GM19193 (cell line): ENCODE measurements around the gene IFNGR1.

Experiments
- POLR2A ChIP-seq: IDR thresholded peaks from 4 replicates; pipeline ENCODE4 v1.6.1; 2011; ENCODE audit not compliant: insufficient read depth, insufficient read length; ENCODE audit errors: extremely low read depth

Gene IFNGR1

DNA sequence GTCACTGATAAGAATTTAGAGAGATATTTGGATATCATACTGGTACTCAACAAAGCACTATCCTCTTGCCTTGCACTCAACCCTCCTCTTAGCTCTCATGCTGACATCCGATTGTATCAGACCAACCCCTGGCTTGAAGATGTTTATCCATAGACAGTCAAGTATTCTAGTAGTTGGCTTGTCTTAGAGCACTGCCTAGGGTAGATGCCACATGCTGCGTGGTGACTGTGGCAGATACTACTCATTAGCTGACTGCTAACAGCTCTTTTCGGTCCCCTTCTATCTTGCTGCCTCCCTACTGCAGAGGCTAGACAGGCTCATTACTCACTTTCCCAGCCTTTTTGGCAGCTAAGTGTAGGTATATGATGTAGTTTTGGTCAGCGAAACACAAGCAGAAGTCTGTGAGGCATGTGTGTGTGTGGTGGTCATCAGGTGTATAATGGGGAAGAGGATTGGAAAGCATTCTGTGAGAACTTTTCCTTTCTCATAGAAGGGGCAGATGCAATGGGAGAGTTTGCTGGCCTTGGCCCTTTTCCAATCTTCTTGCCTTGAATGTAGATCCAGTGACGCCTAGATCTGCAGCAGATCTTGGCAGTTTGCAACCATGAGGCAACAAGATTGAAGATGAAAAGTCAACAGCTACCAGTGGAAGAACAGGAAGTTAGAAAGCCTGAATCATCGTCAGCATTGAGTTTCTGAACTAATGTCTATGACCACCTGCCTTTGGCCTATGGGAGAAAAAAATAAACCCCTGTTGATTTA lies 4.4 kb upstream of the IFNGR1 start:
- TF ChIP-seq POLR2A, result no peak

DNA sequence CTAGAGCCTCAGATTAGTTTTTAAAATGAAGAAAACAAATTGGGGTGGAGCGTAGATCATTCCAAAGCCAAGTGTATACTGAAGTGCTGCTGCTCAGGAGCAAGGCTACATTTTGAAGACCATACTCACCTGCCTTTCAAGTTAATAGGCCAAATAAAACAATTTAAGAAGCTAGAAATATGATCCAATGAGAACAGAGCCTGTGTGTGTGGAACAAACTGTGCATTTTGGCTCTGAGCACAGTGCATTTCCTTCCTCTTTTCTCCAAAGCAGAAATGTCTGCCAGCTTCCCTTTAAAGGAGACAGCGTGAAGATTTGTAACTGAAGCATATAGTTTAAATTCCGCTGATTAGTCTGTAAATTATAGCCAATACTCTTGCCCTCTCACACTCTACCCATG lies 3.2 kb upstream of the IFNGR1 start:
- no peak for TF ChIP-seq POLR2A

DNA sequence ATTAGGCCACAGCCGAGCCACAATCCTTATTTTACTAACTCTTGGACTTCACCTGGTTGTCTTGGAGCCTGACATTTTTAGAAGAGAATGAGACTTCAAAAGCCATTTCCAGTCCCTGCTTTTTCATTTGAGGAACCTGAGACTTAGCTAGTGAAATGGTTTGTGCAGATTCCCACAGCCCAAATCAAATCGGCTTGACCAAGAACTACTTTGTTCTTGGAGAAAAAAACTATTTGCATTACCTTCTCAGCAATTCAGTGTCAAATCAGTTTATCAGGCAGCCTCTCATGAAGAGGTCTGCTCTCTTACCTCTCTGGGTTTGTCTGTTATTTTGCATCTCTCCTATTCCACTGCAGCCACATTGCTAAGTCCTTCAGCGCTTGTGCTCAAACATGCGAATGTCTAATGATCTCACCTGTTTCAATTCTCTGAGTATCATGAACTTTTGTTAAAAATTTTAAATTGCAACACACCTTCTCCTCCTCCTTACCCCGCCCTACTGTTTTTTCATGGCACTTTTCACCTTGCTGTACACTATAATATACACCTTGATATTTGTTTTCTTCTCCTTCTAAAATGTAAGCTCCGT lies 573 bp upstream of the IFNGR1 start:
- TF ChIP-seq POLR2A, result no peak

DNA sequence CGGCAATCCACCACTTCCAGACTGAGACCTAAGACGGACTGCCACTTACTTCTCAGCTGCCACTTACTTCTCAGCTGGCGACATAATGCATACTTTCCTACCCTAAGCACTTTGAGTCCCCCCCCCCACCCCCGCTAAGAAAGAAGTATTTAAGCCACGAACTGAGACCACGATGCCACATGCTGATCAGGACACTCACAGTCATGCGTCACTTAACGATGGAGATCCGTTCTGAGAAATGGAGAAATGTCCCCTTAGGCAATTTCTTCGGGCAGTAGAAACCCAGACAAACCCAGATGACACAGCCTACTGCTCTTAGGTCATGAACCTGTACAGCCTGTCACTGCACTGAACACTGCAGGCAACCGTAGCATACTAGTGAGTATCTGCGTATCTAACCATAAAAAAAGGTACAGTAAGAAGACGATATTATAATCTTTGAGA lies 690 bp downstream of the IFNGR1 start:
- TF ChIP-seq POLR2A, result peak; percentile 19

DNA sequence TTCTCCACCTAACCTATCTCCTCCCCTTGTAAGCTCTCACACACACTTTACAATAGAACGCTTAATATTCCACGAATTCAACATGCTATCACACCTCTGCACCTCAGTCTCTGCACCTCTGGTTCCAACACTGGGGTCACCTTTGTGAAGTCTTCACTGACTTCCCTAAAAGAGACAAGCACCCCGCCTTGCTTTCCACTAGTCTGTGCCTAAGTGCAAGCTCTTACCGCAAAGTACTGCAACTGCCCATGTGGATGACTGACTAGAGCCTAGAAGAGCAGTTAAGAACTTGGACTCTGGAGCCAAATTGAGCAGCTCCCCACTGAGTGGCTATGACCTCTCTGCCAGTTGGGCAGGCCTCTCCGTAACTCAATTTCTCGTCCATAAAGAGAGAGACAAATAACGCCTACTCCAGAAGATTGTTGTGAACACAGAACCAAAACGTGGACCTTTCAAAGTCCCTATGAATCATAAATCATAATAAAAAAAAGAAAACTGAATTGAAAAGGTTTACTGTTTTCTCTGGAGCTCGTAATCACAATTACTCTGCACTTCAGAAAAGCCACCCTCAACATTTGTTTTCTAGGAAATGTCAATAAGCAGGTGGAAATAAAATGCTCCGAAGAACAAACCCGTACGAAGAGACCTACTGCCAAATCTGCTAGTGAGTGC lies 1.2 kb downstream of the IFNGR1 start:
- no peak for TF ChIP-seq POLR2A

DNA sequence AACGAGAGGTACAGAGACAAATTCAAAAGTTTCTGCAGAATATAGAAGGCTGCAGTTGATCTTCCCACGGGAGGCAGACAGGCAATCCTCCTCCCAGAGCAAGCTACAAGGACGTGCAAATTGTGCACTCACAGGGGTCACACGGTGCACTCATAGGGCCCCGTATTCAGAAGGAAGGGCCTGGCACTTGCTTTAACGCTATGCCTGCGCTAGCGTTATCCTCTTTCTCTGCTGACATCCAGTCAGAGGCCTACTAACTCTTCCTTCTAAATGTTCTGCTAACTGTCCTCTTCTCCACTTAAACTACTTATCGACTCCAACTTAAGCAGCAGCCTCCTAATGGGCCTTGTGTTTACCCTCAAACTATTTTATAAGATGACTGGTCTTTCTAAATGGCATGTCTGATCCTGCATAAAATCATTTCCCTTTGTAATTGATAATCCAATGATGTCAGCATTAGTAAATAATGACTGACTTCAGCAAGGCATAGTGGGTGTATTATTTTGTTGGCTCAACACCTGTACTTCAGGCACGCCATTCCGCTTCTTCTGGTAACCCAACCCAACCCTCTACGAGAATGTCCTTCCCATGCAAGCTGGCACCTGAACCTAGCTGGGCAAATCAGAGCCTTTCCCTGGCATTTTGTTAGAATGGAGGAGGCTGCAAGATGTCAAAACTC lies 2.2 kb downstream of the IFNGR1 start:
- peak; percentile 19 for TF ChIP-seq POLR2A

DNA sequence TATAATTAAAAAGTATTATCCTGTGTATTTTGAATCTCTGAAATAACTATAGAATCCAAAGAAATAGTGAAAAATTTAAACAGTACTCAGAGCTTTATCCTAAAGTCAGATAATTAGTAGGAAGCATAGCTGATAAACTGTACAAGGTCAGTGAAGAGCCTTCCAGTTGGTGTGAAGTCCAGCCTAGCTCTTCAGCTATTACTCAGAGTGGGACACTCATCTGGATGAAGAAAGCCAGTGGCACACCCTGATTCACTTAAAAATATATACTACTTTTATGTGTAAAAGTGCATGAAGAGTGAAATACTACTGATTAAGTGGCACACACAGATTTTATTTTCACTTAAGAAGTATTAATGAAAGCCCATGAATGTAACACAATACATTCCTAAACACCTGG lies 3.1 kb downstream of the IFNGR1 start:
- TF ChIP-seq POLR2A, result no peak

DNA sequence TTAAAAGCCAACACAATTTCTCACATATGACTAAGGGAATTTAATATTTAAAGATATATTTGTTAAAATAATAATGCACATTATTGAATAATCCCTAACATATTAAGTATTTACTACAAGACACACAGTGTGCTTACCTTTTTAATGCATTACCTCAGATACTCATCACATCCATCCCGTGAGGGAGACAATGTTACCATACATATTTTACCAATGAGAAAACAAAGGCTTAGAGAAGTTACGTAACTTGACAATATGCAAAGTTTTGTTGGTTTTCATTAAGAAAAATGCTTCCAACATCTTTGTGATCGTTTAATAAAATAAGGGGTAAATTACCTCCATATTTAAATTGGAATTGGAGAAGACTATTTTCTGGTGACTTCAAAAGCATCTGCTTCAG lies 4.3 kb downstream of the IFNGR1 start:
- no peak for TF ChIP-seq POLR2A

DNA sequence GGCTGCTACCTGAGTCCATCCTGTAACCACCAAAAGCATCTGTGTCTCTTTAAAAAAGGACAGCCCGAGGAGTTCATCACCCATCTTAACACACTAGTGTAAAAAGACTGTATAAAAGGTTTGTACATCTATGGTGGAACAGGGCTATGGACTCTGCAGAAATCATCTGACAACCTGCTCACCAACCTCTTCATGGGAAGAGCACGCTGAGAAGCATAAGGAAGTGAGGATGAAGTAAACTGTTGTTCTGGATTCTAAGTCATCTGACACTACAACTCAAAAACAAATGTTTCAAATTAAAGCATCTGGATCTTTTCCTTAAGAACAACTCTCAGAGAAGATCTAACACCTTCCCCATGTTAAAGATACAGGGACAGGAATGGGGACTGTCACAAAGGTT lies 5.4 kb downstream of the IFNGR1 start:
- TF ChIP-seq POLR2A, result no peak

DNA sequence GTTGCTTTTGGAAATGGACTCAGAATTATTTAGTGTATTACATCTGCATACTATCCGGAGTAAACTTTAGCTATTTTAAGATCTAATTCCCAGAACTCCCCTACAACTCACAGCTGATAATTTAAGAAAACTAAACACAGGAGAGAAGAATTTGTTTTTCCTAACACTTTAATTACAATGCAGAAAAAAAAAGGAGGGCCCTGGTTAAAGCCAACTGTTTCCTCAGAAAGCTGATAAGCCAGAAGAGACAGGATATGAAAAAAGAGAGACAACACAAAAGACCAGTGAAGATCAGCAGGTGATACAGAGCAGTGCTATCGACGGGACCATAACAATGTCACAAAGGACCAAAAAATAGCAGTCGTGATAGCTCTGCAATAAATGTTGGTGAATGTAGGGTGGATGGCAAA lies 5.8 kb downstream of the IFNGR1 start:
- no peak for TF ChIP-seq POLR2A

DNA sequence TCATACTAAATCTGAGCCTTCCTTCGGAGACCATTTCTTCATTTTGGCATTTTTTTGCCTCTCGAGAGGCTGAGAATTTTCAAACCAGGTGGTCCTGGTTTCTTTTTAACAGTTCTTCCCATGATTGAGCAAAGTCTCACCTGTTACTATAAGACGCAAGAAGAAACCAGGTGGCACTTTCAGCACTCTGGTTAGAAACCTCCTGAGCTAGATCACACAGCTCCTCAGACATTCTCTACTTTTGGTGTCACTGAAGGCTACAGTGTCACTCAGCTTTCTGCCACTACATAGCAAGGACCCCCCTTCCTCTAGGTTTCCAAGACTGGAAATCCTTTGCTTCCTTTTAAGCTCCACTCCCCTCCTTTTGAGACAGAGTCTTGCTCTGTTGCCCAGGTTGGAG lies 7.3 kb downstream of the IFNGR1 start:
- no peak for TF ChIP-seq POLR2A

DNA sequence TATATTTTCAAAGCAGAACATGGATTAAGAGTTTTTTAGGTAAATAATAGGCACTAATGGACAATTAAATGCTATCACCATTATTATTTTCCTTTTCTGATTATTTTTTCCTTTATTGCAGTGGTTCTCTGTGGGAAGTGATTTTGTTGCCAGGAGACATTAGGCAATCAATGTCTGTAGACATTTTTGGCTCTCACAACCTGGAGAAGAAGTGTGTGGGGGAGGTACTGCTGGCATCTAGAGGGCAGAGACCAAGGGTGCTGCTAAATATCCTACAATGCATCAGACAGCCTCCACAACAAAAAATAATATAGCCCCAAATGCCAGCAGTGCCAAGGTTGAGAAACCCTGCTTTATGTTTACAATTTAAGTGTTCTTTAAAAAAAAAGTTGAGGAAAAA lies 8.3 kb downstream of the IFNGR1 start:
- TF ChIP-seq POLR2A, result no peak

DNA sequence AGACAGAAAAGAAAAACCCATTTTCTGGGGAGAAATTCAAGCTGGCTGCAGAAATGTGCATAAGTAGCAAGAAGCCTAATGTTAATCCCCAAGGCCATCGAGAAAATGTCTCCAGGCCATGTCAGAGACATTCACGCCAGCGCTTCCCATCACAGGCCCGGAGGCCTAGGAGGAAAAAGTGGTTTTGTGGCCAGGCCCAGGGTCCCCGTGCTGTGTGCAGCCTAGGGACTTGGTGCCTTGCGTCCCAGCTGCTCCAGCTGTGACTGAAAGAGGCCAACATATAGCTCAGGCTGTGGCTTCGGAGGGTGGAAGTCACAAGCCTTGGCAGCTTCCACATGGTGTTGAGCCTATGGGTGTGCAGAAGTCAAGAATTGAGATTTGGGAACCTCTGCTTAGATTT lies 10.9 kb downstream of the IFNGR1 start:
- no peak for TF ChIP-seq POLR2A

DNA sequence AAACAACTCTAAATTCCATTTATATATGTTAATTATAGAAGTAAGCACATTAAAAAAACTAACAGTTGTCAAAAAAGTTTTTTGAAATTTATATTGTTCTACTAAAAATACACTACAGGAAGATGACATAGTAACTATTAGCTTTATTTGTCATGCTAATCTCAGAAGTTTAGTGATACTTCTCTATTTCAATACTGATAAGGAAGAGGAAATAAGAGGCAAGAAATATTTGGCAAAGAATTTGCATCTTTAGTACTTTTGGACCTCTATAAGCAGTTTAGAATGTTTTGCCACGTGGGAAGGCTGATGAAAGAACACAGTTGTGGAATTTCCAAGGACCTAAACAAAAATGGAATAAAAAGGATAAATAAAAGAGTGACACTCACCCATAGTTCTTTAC lies 12.6 kb downstream of the IFNGR1 start:
- no peak for TF ChIP-seq POLR2A

DNA sequence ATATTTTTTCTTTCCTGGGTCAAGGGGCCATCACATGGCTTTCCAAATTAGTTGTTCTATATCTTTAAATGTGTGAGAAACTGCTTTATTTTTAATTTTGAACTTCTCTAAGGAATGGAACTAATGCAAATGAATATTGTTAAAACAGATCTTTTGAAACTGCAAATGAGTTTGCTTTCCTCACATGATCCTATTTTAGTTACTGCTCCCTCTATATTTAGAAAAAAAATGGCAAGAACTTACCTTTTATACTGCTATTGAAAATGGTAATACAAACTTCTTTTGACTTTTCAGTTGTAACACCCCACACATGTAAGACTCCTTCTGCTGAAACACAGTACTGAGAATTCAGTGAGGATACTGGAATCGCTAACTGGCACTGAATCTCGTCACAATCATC lies 15.9 kb downstream of the IFNGR1 start:
- TF ChIP-seq POLR2A, result no peak
